Panc1 (cell line): Measurements from ENCODE around the gene SULT1C3. TPM values are rescaled to one million over a fixed set of nuclear protein-coding genes. Genes with fewer than 3 reads are reported as not detected.

Experiments
- ATAC-seq: fragments of 200-7000 bp; cut with Tn5 transposase; 2 replicates; pipeline ENCODE4 v1.9.1; 2020; ENCODE audit warnings: mild to moderate bottlenecking, moderate library complexity
- BruUV-seq: library from RNA; stranded (reverse); fragments of 400-500 nt; replicated peaks from 2 replicates; lab custom pipeline; 2021; lab: Mats Ljungman, UMichigan
- CTCF ChIA-PET: fragments of 300-600 bp; sonication (Branson Sonifier 250); formaldehyde crosslinking; loops from one replicate; lab custom pipeline; 2022; ENCODE audit warnings: antibody characterized with exemption; lab: Charles Lee
- POLR2A ChIA-PET: fragments of 300-600 bp; sonication (Branson Sonifier 250); formaldehyde crosslinking; loops from one replicate; lab custom pipeline; 2022; ENCODE audit warnings: antibody characterized with exemption; lab: Charles Lee
- DNase-seq: peaks from one replicate; pipeline ENCODE4 v3.0.0-alpha.2; 2010; ENCODE audit warnings: low read depth, low spot score
- H3K27ac ChIP-seq: 2 replicates; pipeline ENCODE4 v1.5.1; 2011; ENCODE audit warnings: mild to moderate bottlenecking, low read length, inconsistent platforms
- H3K27me3 ChIP-seq: fragments of 200-500 bp; sonication (Bioruptor generic); 2 replicates; pipeline ENCODE4 v1.6.0; 2014; ENCODE audit warnings: low read length, inconsistent platforms; ENCODE audit not compliant: control insufficient read depth, insufficient read depth
- H3K36me3 ChIP-seq: fragments of 200-500 bp; sonication (Bioruptor generic); 2 replicates; pipeline ENCODE4 v1.5.1; 2014; ENCODE audit warnings: inconsistent platforms, mild to moderate bottlenecking, low read length, moderate library complexity; ENCODE audit not compliant: control insufficient read depth, insufficient read depth
- H3K4me1 ChIP-seq: 2 replicates; pipeline ENCODE4 v1.5.1; 2011; ENCODE audit warnings: inconsistent platforms, mild to moderate bottlenecking, low read length, moderate library complexity; ENCODE audit not compliant: control insufficient read depth, insufficient read depth
- H3K4me3 ChIP-seq, 2 experiments: 2 replicates each; pipeline ENCODE4 v1.5.1; 2011 to 2012; ENCODE audit warnings: low read depth in 2 of 2, low read length in 2 of 2, mild to moderate bottlenecking in 2 of 2, inconsistent platforms in 1 of 2, moderate library complexity in 1 of 2
- H3K9me3 ChIP-seq: fragments of 200-500 bp; sonication (Bioruptor generic); 2 replicates; pipeline ENCODE4 v1.5.1; 2014; ENCODE audit warnings: low read depth, mild to moderate bottlenecking, inconsistent platforms, low read length, moderate library complexity; ENCODE audit not compliant: control insufficient read depth, insufficient read depth
- CTCF ChIP-seq: fragments of 450-650 bp; IDR thresholded peaks from 2 replicates; pipeline ENCODE4 v1.5.1; 2017; ENCODE audit warnings: mild to moderate bottlenecking
- POLR2AphosphoS5 ChIP-seq: IDR thresholded peaks from 2 replicates; pipeline ENCODE4 v1.6.1; 2012; ENCODE audit warnings: mild to moderate bottlenecking, low read depth, low read length, moderate library complexity
- REST ChIP-seq, 2 experiments: IDR thresholded peaks; 2 replicates each; pipeline ENCODE4 v1.6.1; 2011 to 2012; ENCODE audit warnings: low read depth in 2 of 2, control low read depth in 1 of 2, low read length in 1 of 2, mild to moderate bottlenecking in 1 of 2, moderate library complexity in 1 of 2; ENCODE audit not compliant: insufficient read depth in 1 of 2
- SIN3A ChIP-seq: IDR thresholded peaks from 2 replicates; pipeline ENCODE4 v1.6.1; 2012; ENCODE audit warnings: low read depth, mild to moderate bottlenecking, low read length, moderate library complexity, borderline replicate concordance; ENCODE audit not compliant: insufficient read depth
- TCF7L2 ChIP-seq: IDR thresholded peaks from 2 replicates; pipeline ENCODE4 v1.6.1; 2011; ENCODE audit warnings: mild to moderate bottlenecking, low read depth, low read length, inconsistent platforms
- in situ Hi-C: cut with HindIII; loops from 2 replicates; pipeline ENCODE4 v1.10.0; 2016; ENCODE audit warnings: low sequenced_read_pairs, low pct_unique_long_range_greater_than_20kb
- intact Hi-C: fragments of 100-400 bp; cut with micrococcal nuclease; formaldehyde crosslinking; loops from one replicate; pipeline ENCODE4 v1.10.0; 2022; ENCODE audit not compliant: unreplicated experiment
- total RNA-seq: library from RNA; stranded (reverse); gene quantifications from one replicate; pipeline ENCODE4 v1.2.1, GENCODE V29; 2021; ENCODE audit not compliant: unreplicated experiment

The SULT1C3 gene
- total RNA-seq, 1 experiment from 2014 or later = not detected

- in situ Hi-C loops (no loop called here), intact Hi-C loops (no loop called here)
- Histone ChIP-seq H3K27ac (no peak overlapping the region), H3K36me3 (no peaks in the 10 kb centered on the region), H3K4me1 (no peaks in the 10 kb centered on the region), H3K27me3 (no peaks in the 10 kb centered on the region), H3K4me3 (no peak overlapping the region), H3K9me3 (no peaks in the 10 kb centered on the region)
- CTCF ChIA-PET = no interaction called here
- TF ChIP-seq SIN3A = no peak
- no peak for TF ChIP-seq TCF7L2
- no peak for TF ChIP-seq REST (IDR thresholded peaks at IDR 0.05; ENCODE audit: insufficient read depth in 1 of 2, low read depth in 2 of 2, low read length in 1 of 2)
- TF ChIP-seq CTCF = no peak
- no peak for TF ChIP-seq POLR2AphosphoS5
- DNase-seq (no peak), ATAC-seq (no peak)
- BruUV-seq = no TSS peak
- POLR2A ChIA-PET = no interaction called here
These were observed 13.2 kb upstream of the SULT1C3 start for GRCh38 chr2:108226564-108226963.

- CTCF ChIA-PET = interaction anchor here (0.7 kb wide), 1 partner anchor 15 kb away, joined by 3 read pairs; no protein-coding TSS in a partner anchor
- no peaks in the 10 kb centered on the region for H3K27me3 ChIP-seq
- TF ChIP-seq REST (IDR thresholded peaks at IDR 0.05; ENCODE audit: insufficient read depth in 1 of 2, low read depth in 2 of 2, low read length in 1 of 2) = no peak
- TF ChIP-seq POLR2AphosphoS5 = no peak
- TF ChIP-seq SIN3A = no peak
- TF ChIP-seq CTCF = no peak
- no peak for TF ChIP-seq TCF7L2
- no peaks in the 10 kb centered on the region for H3K36me3 ChIP-seq
- no TSS peak for BruUV-seq
- no peak for ATAC-seq
- no peak overlapping the region for H3K4me3 ChIP-seq
- no peak overlapping the region for H3K27ac ChIP-seq
- H3K4me1 ChIP-seq = no peaks in the 10 kb centered on the region
- no peak for DNase-seq
- in situ Hi-C loops = no loop called here
- POLR2A ChIA-PET = no interaction called here
- no peaks in the 10 kb centered on the region for H3K9me3 ChIP-seq
- intact Hi-C loops = no loop called here
These were observed 11.8 kb upstream of the SULT1C3 start for GRCh38 chr2:108228006-108228405.
